Astrocyte of the spinal cord (primary cell): ENCODE measurements around the gene MECP2.

Source experiments
- DNase-seq: peaks from one replicate; pipeline ENCODE4 v3.0.0; 2011; ENCODE audit warnings: low read depth, low spot score
- H3K4me3 ChIP-seq: 2 replicates; pipeline ENCODE4 v1.5.1; 2011; ENCODE audit warnings: low read depth, mild to moderate bottlenecking, low read length, moderate library complexity
- in situ Hi-C: cut with HindIII; loops from 2 replicates; pipeline ENCODE4 v1.10.0; 2017; ENCODE audit warnings: low sequenced_read_pairs
- TF ChIP-seq, protein P1 (sequence below): IDR thresholded peaks from 2 replicates; pipeline ENCODE4 v1.5.1; 2012; ENCODE audit warnings: low read depth, mild to moderate bottlenecking, low read length, inconsistent platforms

Gene MECP2

DNA sequence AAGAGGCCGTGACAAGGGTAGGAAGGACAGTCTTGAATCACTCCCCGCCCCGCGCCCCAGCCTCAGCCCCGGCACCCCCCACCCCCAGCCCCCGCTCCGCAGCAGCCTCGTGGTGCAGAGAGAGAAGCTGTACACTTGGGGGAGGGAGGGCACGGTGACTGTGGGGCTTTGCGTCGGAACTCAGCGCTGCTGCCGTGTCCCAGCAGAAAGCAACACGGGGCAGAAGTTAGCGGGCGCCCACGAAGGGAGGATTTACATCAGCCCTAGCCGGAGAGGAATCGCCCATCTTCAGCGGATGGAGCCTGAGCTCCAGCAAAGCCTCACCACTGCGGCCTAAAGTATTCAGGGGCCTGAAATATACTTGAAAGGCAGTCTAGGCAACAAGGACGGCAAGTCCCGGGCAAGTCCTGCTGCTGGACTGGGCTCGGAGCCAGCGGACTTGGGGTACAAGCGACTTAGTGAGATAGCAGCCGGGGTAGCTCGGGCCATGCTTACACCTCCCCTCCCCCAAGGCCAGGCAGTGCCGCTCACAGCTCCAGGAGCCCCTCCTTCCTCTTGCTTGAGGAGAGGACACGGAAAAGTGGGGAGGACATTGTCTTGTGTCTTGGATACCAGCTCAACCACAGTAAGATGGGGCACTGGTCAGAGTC lies 28.0 kb upstream of the MECP2 start:
- in situ Hi-C loops: no loop called here
- no peak overlapping the region for H3K4me3 ChIP-seq
- TF ChIP-seq, protein P1, sequence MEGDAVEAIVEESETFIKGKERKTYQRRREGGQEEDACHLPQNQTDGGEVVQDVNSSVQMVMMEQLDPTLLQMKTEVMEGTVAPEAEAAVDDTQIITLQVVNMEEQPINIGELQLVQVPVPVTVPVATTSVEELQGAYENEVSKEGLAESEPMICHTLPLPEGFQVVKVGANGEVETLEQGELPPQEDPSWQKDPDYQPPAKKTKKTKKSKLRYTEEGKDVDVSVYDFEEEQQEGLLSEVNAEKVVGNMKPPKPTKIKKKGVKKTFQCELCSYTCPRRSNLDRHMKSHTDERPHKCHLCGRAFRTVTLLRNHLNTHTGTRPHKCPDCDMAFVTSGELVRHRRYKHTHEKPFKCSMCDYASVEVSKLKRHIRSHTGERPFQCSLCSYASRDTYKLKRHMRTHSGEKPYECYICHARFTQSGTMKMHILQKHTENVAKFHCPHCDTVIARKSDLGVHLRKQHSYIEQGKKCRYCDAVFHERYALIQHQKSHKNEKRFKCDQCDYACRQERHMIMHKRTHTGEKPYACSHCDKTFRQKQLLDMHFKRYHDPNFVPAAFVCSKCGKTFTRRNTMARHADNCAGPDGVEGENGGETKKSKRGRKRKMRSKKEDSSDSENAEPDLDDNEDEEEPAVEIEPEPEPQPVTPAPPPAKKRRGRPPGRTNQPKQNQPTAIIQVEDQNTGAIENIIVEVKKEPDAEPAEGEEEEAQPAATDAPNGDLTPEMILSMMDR: no peak
- no peak for DNase-seq

- no peak for DNase-seq
- H3K4me3 ChIP-seq: no peak overlapping the region
- TF ChIP-seq, protein P1: no peak
- in situ Hi-C loops: no loop called here
These were observed 26.0 kb upstream of the MECP2 start for GRCh38 chrX:154123241-154124219.

GRCh38 chrX:154121961-154122360 lies 24.4 kb upstream of the MECP2 start:
- TF ChIP-seq, protein P1: no peak
- in situ Hi-C loops: no loop called here
- DNase-seq: no peak
- no peak overlapping the region for H3K4me3 ChIP-seq

DNA sequence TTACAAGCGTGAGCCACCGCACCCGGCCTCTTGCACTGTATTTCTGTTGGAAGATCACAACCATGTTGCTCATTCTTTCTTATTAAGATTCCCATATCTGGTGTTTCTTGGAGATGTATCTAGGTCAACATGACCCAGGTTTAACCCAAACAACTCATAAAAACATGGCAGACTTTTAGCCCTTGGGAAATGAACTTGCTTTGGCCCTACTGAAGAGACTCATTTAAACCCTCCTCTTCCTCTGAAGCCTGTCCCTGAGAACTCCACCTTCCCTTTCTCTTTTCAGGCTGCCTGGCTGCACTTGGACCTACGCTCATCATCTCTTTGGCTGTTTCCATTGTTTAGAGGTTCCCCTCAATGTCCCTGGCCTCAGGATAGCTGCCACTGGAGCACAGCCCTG lies 23.7 kb upstream of the MECP2 start:
- in situ Hi-C loops: no loop called here
- DNase-seq: no peak
- no peak overlapping the region for H3K4me3 ChIP-seq
- TF ChIP-seq, protein P1: no peak

DNA sequence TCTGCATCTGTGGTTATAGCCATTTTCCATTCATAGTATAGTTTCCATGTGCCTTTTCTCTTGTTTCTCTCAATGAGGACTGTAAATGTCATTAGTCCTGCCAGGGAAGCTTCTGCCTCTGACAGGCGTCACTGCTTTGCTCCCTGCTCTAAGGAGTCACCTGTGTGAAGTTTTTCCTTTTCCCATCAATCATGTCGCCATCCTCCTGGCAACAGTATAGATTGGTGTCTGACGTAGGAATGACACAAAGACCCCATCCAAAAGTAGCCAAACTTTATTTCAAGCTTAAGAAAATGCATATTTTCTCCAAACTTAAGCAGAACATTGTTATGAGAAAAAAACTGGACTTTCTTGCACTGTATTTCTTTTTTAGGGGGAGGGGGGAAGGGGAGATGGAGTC lies 23.1 kb upstream of the MECP2 start:
- in situ Hi-C loops: no loop called here
- TF ChIP-seq, protein P1: no peak
- no peak overlapping the region for H3K4me3 ChIP-seq
- no peak for DNase-seq

GRCh38 chrX:154117566-154117965 lies 20.0 kb upstream of the MECP2 start:
- no peak for DNase-seq
- H3K4me3 ChIP-seq: no peak overlapping the region
- in situ Hi-C loops: no loop called here
- TF ChIP-seq, protein P1: no peak
